ENCODE data around the gene TACC2. TPM values are rescaled to one million over a fixed set of nuclear protein-coding genes. Genes with fewer than 3 reads are reported as not detected.
A peak's percentile ranks its signal among the peaks of the same experiment; 100 is the strongest.

The TACC2 gene
- total and polyA plus RNA-seq, 8 donors: 17.9 to 43.6 (median 23.6) TPM

DNA sequence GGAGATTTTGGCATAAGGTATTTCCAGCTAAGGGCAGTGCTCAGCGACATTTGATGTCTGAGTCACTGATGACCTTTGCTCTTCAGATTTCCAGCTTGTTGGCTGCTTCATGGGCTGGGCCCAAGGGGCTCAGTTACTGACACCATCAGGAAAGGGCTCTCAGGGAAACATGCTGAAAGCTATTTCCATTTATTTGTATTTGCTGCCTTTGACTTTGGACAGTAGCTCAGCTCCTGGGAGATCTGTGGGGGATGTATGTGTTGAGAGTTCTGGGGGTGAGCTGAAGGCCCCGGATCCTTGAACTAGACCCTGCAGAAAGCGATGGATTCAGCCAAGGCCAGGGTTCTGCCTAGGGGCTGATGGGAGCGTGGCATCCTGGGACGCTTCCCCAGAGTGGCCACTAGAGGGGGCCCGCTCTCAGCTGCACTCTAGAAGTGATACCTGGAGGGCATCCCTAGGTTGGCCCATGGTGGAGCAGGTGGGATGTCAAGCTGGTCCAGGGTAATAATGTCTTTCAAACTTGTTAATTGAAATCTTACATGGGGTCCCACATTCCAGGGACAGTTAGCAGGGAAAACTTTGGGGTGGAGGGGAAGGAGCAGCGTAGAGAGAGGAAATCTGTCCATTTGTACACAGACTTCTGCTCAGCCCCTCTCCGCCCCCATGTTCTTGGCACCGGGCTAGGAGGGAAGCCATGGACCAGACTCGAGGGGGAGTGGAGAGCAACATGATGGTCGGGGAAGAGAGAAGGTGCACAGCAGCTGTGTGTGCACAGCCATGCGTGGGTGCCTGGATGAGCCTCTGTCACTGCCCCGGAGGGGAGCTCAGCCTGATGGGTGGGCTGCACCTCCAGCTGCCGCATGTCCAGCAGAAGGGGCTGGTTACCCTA, 279.1 kb downstream of the TACC2 start:
- H3K4me1 ChIP-seq: no peaks in the 10 kb centered on the region
- intact Hi-C loops (cut with DNase I): no loop called here
- no peaks in the 10 kb centered on the region for H3K27me3 ChIP-seq
- FAIRE-seq: no peak
- DNase-seq: peak in 5 of 6 donors; percentile 12 to 82 (median 45)
- H3K36me3 ChIP-seq: no peaks in the 10 kb centered on the region
- no peak overlapping the region for H3K27ac ChIP-seq
- H3K9me3 ChIP-seq: no peaks in the 10 kb centered on the region
- TF ChIP-seq CTCF (IDR thresholded peaks at IDR 0.05): peak; percentile 83 to 87 (median 84)
- H3K4me3 ChIP-seq: no peak overlapping the region
- peak; percentile 71 to 92 (median 88) for ATAC-seq
- WGBS, 2 donors: 39 to 59% methylated on average over 14 of the region's 14 CpGs

GRCh38 chr10:122269059-122269687, 280.2 kb downstream of the TACC2 start:
- H3K27ac ChIP-seq: no peak overlapping the region
- DNase-seq: no peak
- no peak for TF ChIP-seq CTCF (IDR thresholded peaks at IDR 0.05)
- no peak for ATAC-seq
- intact Hi-C loops (cut with DNase I): no loop called here
- no peaks in the 10 kb centered on the region for H3K9me3 ChIP-seq
- no peaks in the 10 kb centered on the region for H3K4me1 ChIP-seq
- H3K27me3 ChIP-seq: no peaks in the 10 kb centered on the region
- no peaks in the 10 kb centered on the region for H3K36me3 ChIP-seq
- H3K4me3 ChIP-seq: no peak overlapping the region
- FAIRE-seq: no peak
- 78 to 83% methylated on average over 10 of the region's 10 CpGs for WGBS, 2 donors

DNA sequence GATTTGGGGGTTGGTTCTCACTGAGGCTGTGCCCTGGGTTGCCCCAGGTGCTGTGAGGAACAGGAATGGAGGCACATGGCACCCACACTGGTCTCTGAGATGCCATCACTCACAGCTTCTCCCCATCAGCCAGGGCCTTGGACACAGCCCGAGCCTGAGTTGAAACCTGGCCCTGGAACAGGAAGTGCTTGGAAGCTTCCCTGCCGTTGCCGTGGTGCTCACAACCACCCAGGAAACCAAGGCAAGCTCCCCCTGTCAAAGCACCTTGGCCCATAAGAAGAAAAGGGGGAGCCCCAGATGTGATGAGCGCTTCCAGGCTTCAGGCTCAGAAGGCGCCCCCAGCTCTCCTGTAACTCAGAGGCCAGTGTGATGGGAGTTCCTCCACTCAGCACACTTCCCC, 282.1 kb downstream of the TACC2 start, which contains the start of gene BTBD16:
BTBD16 (plus strand) TSS at position 221 of the 400 bp plus-strand sequence. CDS start 3,786 bp downstream, outside the sequence.
- Histone ChIP-seq H3K36me3 (no peaks in the 10 kb centered on the region), H3K27ac (no peak within 1 kb of the TSS), H3K9me3 (no peaks in the 10 kb centered on the region), H3K27me3 (no peaks in the 10 kb centered on the region), H3K4me1 (no peaks in the 10 kb centered on the region), H3K4me3 (no peak within 1 kb of the TSS)
- intact Hi-C loops (cut with DNase I): no loop called here
- ATAC-seq (no peak), FAIRE-seq (no peak), DNase-seq (peak in 1 of 6 donors; percentile 29)
- WGBS, 2 donors: 66 to 67% methylated on average over 5 of the region's 5 CpGs
- TF ChIP-seq CTCF (IDR thresholded peaks at IDR 0.05): no peak

GRCh38 chr10:122273966-122274545, 285.1 kb downstream of the TACC2 start:
- no peak for TF ChIP-seq CTCF (IDR thresholded peaks at IDR 0.05)
- WGBS, 2 donors: 85 to 90% methylated on average over 10 of the region's 10 CpGs
- DNase-seq (peak in 1 of 6 donors; percentile 5), ATAC-seq (no peak), FAIRE-seq (no peak)
- no peaks in the 10 kb centered on the region for H3K36me3 ChIP-seq
- no peaks in the 10 kb centered on the region for H3K27me3 ChIP-seq
- intact Hi-C loops (cut with DNase I): no loop called here
- no peaks in the 10 kb centered on the region for H3K4me1 ChIP-seq
- no peaks in the 10 kb centered on the region for H3K9me3 ChIP-seq
- no peak overlapping the region for H3K4me3 ChIP-seq
- no peak overlapping the region for H3K27ac ChIP-seq

Data from pancreas (tissue), 10 donors.